Skeletal muscle tissue (tissue), 4 donors: Measurements from ENCODE around the gene GJC2. TPM values are rescaled to one million over a fixed set of nuclear protein-coding genes. Genes with fewer than 3 reads are reported as not detected.

Source experiments
- H3K27ac ChIP-seq: one replicate; pipeline ENCODE4 v1.7.0; 2013; ENCODE audit warnings: mild to moderate bottlenecking, low read depth, low read length, inconsistent platforms
- H3K27me3 ChIP-seq, 3 donors: one replicate each; pipeline ENCODE4 v1.7.0; 2013; ENCODE audit warnings: low read length in 3 of 3; ENCODE audit not compliant: control insufficient read depth in 3 of 3, insufficient read depth in 3 of 3
- H3K36me3 ChIP-seq, 3 donors: one replicate each; pipeline ENCODE4 v1.7.0; 2013; ENCODE audit warnings: low read length in 3 of 3; ENCODE audit not compliant: control insufficient read depth in 3 of 3, insufficient read depth in 3 of 3
- H3K4me1 ChIP-seq, 3 donors: one replicate each; pipeline ENCODE4 v1.7.0; 2013; ENCODE audit warnings: low read length in 3 of 3, mild to moderate bottlenecking in 3 of 3; ENCODE audit not compliant: control insufficient read depth in 3 of 3, insufficient read depth in 3 of 3
- H3K4me3 ChIP-seq, 3 donors: one replicate each; pipeline ENCODE4 v1.7.0; 2013; ENCODE audit warnings: low read length in 3 of 3
- H3K9ac ChIP-seq, 3 donors: one replicate each; pipeline ENCODE4 v1.7.0; 2013; ENCODE audit warnings: low read length in 3 of 3, mild to moderate bottlenecking in 3 of 3, moderate library complexity in 2 of 3, low read depth in 1 of 3
- H3K9me3 ChIP-seq, 3 donors: one replicate each; pipeline ENCODE4 v1.7.0; 2013; ENCODE audit warnings: low read length in 3 of 3; ENCODE audit not compliant: control insufficient read depth in 3 of 3
- total RNA-seq: library from RNA; depleted of rRNA; stranded (reverse); fragments of >200 nt; gene quantifications from one replicate; pipeline ENCODE4 v1.2.3, GENCODE V29; 2014
- donor health status: Osteomylitis.

GJC2 gene
- total RNA-seq, 1 donor from 2014 or later, result 1.6 TPM

GRCh38 chr1:228177183-228177475 is 27.4 kb downstream of the GJC2 start:
- Histone ChIP-seq H3K4me1 (peaks cover 11 to 29% (median 20%) of the 10 kb centered on the region in 3 donors), H3K9ac (no peak overlapping the region), H3K9me3 (no peaks in the 10 kb centered on the region), H3K36me3 (peaks cover 8 to 11% (median 8%) of the 10 kb centered on the region in 3 donors), H3K27ac (no peak overlapping the region), H3K4me3 (no peak overlapping the region), H3K27me3 (no peaks in the 10 kb centered on the region)

GRCh38 chr1:228177721-228178710 is 28.3 kb downstream of the GJC2 start:
- H3K4me3 ChIP-seq, result no peak overlapping the region
- peak overlapping the region in 1 of 3 donors; percentile 21 for H3K9ac ChIP-seq
- peaks cover 8 to 11% (median 8%) of the 10 kb centered on the region in 3 donors for H3K36me3 ChIP-seq
- peaks cover 11 to 21% (median 15%) of the 10 kb centered on the region in 3 donors for H3K4me1 ChIP-seq
- no peak overlapping the region for H3K27ac ChIP-seq
- H3K27me3 ChIP-seq, result no peaks in the 10 kb centered on the region
- H3K9me3 ChIP-seq, result no peaks in the 10 kb centered on the region

GRCh38 chr1:228178737-228179684 is 29.3 kb downstream of the GJC2 start:
- Histone ChIP-seq H3K4me3 (no peak overlapping the region), H3K9ac (peak overlapping the region in 1 of 3 donors; percentile 21), H3K4me1 (peaks cover 9 to 13% (median 11%) of the 10 kb centered on the region in 3 donors), H3K27me3 (no peaks in the 10 kb centered on the region), H3K27ac (peak overlapping the region; percentile 30), H3K36me3 (peaks cover 8 to 11% (median 8%) of the 10 kb centered on the region in 3 donors), H3K9me3 (no peaks in the 10 kb centered on the region)

DNA sequence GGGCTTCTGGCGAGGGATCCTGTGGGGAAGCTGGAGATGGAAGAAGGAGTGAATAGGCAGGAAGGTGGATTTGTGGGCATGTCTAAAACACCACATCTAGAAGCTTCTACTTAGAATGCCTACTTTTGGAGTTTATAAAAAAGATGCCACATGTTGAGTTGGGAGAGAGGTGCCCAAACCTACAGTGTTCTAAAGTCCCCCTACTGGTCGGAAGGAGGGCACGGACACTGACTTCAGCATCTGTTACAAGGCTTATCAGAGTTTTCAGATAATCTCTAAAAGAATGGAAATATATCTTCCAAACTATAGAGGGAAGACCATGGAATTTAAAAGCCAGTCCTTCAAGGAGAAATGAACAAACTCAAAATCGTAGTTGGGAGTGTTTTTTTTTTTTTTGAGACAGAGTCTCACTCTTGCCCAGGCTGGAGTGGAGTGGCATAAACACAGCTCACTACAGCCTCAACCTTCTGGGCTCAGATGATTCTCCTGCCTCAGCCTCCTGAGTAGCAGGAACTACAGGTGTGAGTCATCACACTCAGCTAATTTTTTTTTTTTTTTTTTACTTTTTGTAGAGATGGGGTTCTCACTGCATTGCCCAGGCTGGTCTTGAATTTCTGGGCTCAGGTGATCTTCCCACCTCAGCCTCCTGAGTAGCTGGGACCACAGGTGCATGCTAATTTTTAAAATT is 30.7 kb downstream of the GJC2 start:
- Histone ChIP-seq H3K4me1 (peaks cover 9 to 13% (median 11%) of the 10 kb centered on the region in 3 donors), H3K27me3 (no peaks in the 10 kb centered on the region), H3K27ac (no peak overlapping the region), H3K36me3 (peaks cover 3 to 8% (median 4%) of the 10 kb centered on the region in 3 donors), H3K4me3 (no peak overlapping the region), H3K9me3 (no peaks in the 10 kb centered on the region), H3K9ac (no peak overlapping the region)

DNA sequence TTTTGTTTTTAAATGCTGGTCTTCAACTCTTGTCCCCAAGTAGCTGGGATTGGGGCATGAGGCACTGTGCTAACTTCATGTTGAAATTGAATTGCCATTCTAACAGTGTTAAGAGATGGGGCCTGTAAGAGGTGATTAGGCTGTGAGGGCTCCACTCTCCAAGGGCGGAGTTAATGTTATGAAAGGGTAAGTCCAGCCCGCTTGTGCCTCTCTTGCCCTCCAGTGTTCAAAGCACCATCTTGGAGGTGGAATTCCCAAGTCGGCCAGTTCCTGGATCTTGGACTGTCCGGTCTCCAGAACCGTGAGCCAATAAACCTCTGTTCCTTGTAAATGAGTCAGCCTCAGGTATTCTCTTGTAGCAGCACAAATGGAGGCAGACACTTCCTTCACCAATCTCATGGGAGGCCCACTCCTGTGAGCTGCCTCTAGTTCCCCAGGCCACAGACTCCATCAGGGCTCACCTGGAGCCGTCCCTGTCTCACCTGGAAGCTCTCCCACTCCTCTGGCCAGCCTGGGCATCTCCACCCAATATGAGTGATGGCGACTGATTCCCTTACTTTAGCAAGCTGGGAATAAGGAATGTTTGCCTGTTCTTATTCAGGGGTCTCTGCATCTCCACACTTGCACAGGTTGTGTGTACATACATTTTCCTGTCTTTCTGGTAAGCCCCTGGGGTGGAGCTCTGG is 31.4 kb downstream of the GJC2 start:
- Histone ChIP-seq H3K36me3 (peaks cover 0 to 1% (median under 1%) of the 10 kb centered on the region in 3 donors), H3K9ac (peak overlapping the region in 2 of 3 donors; percentile 40 to 69), H3K4me1 (peaks cover 9 to 13% (median 11%) of the 10 kb centered on the region in 3 donors), H3K27me3 (no peaks in the 10 kb centered on the region), H3K9me3 (no peaks in the 10 kb centered on the region), H3K4me3 (peak overlapping the region in 2 of 3 donors; percentile 35 to 64), H3K27ac (peak overlapping the region; percentile 65)

- H3K4me3 ChIP-seq, result peak overlapping the region; percentile 35 to 64 (median 38)
- H3K27me3 ChIP-seq, result no peaks in the 10 kb centered on the region
- no peaks in the 10 kb centered on the region for H3K9me3 ChIP-seq
- no peaks in the 10 kb centered on the region for H3K36me3 ChIP-seq
- H3K9ac ChIP-seq, result peak overlapping the region in 2 of 3 donors; percentile 40 to 69
- peak overlapping the region; percentile 65 for H3K27ac ChIP-seq
- H3K4me1 ChIP-seq, result peaks cover 9 to 13% (median 11%) of the 10 kb centered on the region in 3 donors
Observed at GRCh38 chr1:228181645-228182034, 31.9 kb downstream of the GJC2 start.

DNA sequence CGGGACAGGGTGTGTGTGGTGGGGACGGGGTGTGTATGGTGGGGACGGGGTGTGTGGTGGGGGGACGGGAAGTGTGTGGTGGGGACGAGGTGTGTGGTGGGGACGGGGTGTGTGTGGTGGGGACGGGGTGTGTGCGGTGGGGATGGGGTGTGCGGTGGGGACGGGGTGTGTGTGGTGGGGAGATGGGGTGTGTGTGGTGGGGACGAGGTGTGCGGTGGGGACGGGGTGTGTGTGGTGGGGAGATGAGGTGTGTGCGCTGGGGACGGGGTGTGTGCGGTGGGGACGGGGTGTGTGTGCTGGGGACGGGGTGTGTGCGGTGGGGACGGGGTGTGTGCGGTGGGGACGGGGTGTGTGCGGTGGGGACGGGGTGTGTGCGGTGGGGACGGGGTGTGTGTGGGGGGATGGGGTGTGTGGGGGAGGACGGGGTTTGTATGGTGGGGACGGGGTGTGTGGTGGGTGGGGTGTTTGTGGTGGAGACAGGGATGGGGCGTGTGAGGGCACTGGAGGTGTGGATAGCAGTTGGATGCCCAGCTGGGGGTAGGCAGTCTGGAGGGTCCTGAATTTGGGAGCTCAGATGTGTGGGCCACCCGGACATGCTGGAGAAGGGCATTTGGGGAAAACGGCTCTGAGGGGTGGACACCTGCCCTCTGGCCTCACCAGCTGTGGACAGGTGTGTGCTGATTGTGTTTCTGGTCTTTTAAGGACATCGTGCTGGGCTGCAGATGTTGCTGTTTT is 32.7 kb downstream of the GJC2 start:
- Histone ChIP-seq H3K36me3 (no peaks in the 10 kb centered on the region), H3K4me1 (peaks cover 9 to 13% (median 11%) of the 10 kb centered on the region in 3 donors), H3K27me3 (no peaks in the 10 kb centered on the region), H3K4me3 (no peak overlapping the region), H3K27ac (no peak overlapping the region), H3K9ac (no peak overlapping the region), H3K9me3 (no peaks in the 10 kb centered on the region)

- no peak overlapping the region for H3K27ac ChIP-seq
- no peaks in the 10 kb centered on the region for H3K36me3 ChIP-seq
- H3K4me1 ChIP-seq, result peaks cover 9 to 13% (median 11%) of the 10 kb centered on the region in 3 donors
- no peak overlapping the region for H3K4me3 ChIP-seq
- H3K27me3 ChIP-seq, result no peaks in the 10 kb centered on the region
- no peak overlapping the region for H3K9ac ChIP-seq
- H3K9me3 ChIP-seq, result no peaks in the 10 kb centered on the region
Observed at GRCh38 chr1:228184152-228184551, 34.4 kb downstream of the GJC2 start.
